ENCODE results near the gene APC.

APC gene

DNA sequence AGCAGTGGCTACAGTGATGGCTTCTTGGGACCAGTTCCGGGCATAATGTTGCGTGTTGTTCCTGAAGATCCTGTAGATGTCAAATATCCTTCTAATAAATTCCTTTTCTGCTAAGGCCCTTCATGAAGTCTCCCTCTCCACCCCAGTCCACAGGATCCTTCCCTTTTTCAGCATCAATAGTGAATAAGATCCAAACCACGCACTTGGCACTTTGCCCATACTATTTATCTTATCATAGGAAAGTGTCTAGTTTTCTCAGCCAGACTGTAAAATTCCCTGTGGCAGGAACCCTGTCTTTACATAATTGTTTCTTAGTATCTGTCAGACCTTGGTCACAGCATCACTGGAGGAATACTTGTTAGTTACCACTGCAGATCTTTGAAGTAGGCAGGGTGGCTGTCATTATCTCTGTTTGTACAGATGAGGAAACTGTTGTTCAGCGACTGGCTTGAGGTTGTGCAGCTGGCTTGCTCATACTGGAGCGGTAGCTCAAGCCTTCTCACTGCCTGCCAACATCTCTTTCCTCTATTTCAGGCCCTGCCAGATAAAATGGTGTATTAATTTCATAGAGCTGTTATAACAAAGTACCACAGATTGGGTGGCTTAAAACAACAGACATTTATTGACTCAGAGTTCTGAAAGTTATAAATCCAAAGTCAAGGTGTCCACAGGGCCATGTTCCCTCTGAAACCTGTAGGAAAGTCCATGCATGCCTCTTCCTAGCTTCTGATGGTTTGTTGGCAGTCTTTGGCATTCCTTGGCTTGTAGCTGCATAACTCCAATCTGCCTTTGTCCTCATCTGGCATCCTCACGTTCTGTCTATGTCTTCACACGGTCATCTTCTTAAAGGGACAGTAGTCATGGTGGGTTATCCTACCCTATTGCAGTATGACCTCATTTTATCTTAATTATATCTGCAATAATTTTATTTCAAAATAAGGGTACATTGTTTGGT is 33.5 kb upstream of the APC start:
- TF ChIP-seq, protein P1, sequence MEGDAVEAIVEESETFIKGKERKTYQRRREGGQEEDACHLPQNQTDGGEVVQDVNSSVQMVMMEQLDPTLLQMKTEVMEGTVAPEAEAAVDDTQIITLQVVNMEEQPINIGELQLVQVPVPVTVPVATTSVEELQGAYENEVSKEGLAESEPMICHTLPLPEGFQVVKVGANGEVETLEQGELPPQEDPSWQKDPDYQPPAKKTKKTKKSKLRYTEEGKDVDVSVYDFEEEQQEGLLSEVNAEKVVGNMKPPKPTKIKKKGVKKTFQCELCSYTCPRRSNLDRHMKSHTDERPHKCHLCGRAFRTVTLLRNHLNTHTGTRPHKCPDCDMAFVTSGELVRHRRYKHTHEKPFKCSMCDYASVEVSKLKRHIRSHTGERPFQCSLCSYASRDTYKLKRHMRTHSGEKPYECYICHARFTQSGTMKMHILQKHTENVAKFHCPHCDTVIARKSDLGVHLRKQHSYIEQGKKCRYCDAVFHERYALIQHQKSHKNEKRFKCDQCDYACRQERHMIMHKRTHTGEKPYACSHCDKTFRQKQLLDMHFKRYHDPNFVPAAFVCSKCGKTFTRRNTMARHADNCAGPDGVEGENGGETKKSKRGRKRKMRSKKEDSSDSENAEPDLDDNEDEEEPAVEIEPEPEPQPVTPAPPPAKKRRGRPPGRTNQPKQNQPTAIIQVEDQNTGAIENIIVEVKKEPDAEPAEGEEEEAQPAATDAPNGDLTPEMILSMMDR (IDR thresholded peaks at IDR 0.05) = no peak
- Mint-ChIP-seq H3K4me1 (peaks cover 17% of the 10 kb centered on the region), H3K27me3 (ENCODE audit: low read depth, poor library complexity) (peaks cover 3% of the 10 kb centered on the region), H3K36me3 (ENCODE audit: low read depth) (no peaks in the 10 kb centered on the region), H3K9me3 (peaks cover 11% of the 10 kb centered on the region), H3K4me3 (no peak overlapping the region), H3K27ac (no peak overlapping the region)
- DNase-seq = no peak

DNA sequence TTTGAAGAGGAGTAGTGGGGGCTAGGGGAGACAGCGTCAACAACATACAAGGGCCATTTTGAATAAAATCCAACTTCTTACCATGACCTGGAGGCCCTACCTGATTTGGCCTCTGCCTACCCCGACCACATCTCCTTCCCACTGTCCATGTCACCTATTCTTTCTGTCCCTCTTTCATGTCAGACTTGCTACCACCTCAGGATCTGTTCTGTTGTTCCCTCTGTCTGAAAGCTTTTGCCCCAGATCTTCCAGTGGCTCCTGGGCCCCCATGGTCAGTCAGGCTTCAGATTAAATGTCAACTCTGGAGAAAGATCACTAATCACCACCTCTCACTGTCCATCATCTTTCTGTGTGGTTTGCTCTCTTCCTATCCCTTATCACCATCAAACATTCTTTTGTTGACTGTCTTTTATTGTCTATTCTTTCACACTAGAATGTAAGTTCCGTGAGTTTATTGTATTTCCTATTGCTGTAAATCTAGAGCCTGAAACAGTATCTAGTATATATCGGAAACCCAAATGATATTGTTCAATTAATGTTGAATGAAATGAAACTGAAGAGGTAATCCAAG is 31.2 kb upstream of the APC start:
- H3K36me3 Mint-ChIP-seq (ENCODE audit: low read depth) = peaks cover 9% of the 10 kb centered on the region

DNA sequence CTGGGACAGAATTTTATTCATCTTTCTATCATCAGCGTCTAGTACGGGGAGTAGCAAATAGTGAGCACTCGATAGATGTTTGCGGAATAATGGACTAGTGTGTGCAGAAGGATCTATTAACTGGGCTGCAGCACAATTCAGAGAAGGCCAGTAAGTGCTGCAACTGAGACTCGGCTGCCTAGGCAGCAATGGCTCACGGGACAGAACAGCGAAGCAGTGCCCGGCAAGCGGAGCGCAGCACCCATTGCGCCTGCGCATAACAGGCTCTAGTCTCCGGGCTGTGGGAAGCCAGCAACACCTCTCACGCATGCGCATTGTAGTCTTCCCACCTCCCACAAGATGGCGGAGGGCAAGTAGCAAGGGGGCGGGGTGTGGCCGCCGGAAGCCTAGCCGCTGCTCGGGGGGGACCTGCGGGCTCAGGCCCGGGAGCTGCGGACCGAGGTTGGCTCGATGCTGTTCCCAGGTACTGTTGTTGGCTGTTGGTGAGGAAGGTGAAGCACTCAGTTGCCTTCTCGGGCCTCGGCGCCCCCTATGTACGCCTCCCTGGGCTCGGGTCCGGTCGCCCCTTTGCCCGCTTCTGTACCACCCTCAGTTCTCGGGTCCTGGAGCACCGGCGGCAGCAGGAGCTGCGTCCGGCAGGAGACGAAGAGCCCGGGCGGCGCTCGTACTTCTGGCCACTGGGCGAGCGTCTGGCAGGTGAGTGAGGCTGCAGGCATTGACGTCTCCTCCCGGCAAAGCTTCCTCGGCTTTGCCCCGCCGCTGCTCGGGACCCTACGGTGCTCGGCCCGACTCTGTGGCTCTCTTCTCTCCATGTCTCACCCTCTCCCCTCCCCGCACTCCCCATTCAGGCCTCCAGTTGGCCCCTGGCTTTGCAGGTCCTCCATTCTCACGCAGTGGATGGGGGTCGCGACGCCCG is 30.2 kb upstream of the APC start:
- peak; percentile 97 for DNase-seq
- H3K36me3 Mint-ChIP-seq (ENCODE audit: low read depth) = peaks cover 17% of the 10 kb centered on the region
- H3K4me1 Mint-ChIP-seq = peaks cover 44% of the 10 kb centered on the region
- H3K27me3 Mint-ChIP-seq (ENCODE audit: low read depth, poor library complexity) = peaks cover 3% of the 10 kb centered on the region
- no peaks in the 10 kb centered on the region for H3K9me3 Mint-ChIP-seq
- peak overlapping the region; percentile 97 for H3K27ac Mint-ChIP-seq
- peak overlapping the region; percentile 92 for H3K4me3 Mint-ChIP-seq
- TF ChIP-seq, protein P1 (IDR thresholded peaks at IDR 0.05) = no peak

More for the DNA sequence above, 31.2 kb upstream of the APC start:
- peaks cover 3% of the 10 kb centered on the region for H3K27me3 Mint-ChIP-seq (ENCODE audit: low read depth, poor library complexity)
- TF ChIP-seq, protein P1 (IDR thresholded peaks at IDR 0.05) = no peak
- no peak for DNase-seq
- H3K27ac Mint-ChIP-seq = no peak overlapping the region
- H3K4me1 Mint-ChIP-seq = peaks cover 35% of the 10 kb centered on the region
- H3K4me3 Mint-ChIP-seq = no peak overlapping the region
- H3K9me3 Mint-ChIP-seq = no peaks in the 10 kb centered on the region

DNA sequence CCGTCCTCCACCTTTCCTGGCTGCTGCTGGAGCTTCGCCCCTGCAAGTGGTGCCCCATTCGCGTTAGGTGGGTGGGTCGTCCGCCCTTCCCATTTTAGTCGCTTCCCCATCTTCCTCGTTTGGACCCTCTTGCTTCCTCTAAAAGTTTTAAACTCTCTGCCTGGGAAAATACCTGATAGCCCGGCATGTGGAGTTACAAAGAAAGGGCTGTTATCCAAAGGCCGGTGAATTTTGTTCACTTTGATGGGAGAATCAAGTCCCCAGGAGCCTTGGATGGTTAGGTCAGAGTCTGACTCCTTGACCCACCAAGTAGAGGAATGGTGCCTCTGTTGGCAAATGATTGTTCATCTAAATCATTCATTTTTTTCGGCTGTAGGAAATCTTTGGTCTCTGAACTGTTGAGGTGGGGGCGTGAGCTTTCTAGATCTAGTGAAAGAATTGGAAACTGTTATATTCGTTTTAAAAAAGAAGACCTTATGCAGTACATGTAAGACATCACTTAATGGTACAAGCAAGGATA is 29.5 kb upstream of the APC start:
- peak overlapping the region; percentile 92 for H3K4me3 Mint-ChIP-seq
- DNase-seq = no peak
- peaks cover 49% of the 10 kb centered on the region for H3K4me1 Mint-ChIP-seq

GRCh38 chr5:112709416-112709815 is 28.3 kb upstream of the APC start:
- TF ChIP-seq, protein P1 (IDR thresholded peaks at IDR 0.05) = no peak
- no peak for DNase-seq
- H3K27ac Mint-ChIP-seq = no peak overlapping the region

More for the DNA sequence above, 29.5 kb upstream of the APC start:
- peaks cover 3% of the 10 kb centered on the region for H3K27me3 Mint-ChIP-seq (ENCODE audit: low read depth, poor library complexity)
- H3K36me3 Mint-ChIP-seq (ENCODE audit: low read depth) = peaks cover 21% of the 10 kb centered on the region
- peak overlapping the region; percentile 97 for H3K27ac Mint-ChIP-seq
- no peaks in the 10 kb centered on the region for H3K9me3 Mint-ChIP-seq
- TF ChIP-seq, protein P1 (IDR thresholded peaks at IDR 0.05) = no peak

More at GRCh38 chr5:112709416-112709815, 28.3 kb upstream of the APC start:
- Mint-ChIP-seq H3K36me3 (ENCODE audit: low read depth) (peaks cover 21% of the 10 kb centered on the region), H3K4me3 (peak overlapping the region; percentile 92), H3K4me1 (peaks cover 51% of the 10 kb centered on the region), H3K9me3 (no peaks in the 10 kb centered on the region), H3K27me3 (ENCODE audit: low read depth, poor library complexity) (peaks cover 3% of the 10 kb centered on the region)
